Neuron (in vitro differentiated cells): ENCODE data around the gene UCHL3.

Experiments
- H2AFZ ChIP-seq: one replicate; pipeline ENCODE4 v1.6.1; 2013; ENCODE audit warnings: low read depth, mild to moderate bottlenecking, inconsistent platforms, low read length, moderate library complexity
- H3K27me3 ChIP-seq: one replicate; pipeline ENCODE4 v1.6.1; 2013; ENCODE audit warnings: low read length; ENCODE audit not compliant: insufficient read depth
- H3K36me3 ChIP-seq: one replicate; pipeline ENCODE4 v1.6.1; 2013; ENCODE audit warnings: low read length; ENCODE audit not compliant: insufficient read depth
- H3K4me1 ChIP-seq: one replicate; pipeline ENCODE4 v1.6.1; 2013; ENCODE audit warnings: low read length; ENCODE audit not compliant: insufficient read depth
- H3K4me3 ChIP-seq: 2 replicates; pipeline ENCODE4 v1.5.1; 2013; ENCODE audit warnings: mild to moderate bottlenecking, low read length, moderate library complexity
- H3K9me3 ChIP-seq: one replicate; pipeline ENCODE4 v1.6.1; 2013; ENCODE audit warnings: low read length

UCHL3 gene

DNA sequence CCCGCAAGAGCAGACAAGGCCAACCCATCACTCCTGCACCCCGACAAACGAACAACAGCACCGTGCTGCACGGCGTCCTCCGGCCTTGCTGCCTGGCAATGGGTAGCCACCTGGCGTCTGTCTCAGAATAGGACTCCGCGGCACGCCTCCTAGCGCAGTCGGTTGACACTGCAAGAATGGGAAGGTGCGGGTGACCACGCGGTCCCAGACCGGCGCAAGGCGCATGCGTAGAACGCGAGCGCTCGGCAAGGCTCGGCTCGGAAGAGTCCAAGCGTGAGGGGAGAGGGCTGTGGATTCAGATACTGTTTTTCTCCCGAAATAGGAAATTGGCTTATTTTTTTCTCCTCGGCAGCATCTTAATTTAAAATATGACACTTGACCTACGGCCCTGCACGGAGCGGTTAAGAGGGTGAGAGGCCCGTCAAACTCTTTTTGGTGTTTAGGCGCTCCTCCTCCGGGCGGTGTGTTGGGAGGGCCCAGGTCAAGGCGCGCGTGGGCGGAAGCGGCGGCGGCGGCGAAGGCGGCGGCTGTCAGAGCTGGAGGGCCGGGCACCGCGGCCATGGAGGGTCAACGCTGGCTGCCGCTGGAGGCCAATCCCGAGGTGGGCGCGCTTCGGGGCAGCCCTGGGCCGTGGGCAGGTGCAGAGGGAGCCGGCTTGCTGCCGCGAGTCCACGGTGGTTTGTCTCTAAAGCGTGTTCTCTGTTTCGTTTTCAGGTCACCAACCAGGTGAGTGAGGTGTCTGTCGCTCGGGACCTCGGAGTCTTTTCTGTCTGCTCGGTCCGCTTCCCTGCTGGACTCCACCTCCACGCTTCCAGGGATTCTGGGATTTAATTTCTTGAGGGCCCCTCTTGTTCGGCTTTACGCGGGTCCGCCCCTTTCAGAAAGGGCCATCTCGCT lies at the start of gene UCHL3:
Gene UCHL3, plus strand, starts transcription at position 530 of the 897 bp plus-strand sequence. Its CDS starts 30 bp downstream, at position 560.
- Histone ChIP-seq H3K4me3 (peak within 1 kb of the TSS; percentile 86), H3K4me1 (peaks cover 15% of the 10 kb centered on the region), H3K27me3 (no peaks in the 10 kb centered on the region), H2AFZ (peak within 1 kb of the TSS; percentile 78), H3K9me3 (no peaks in the 10 kb centered on the region), H3K36me3 (peaks cover 3% of the 10 kb centered on the region)

DNA sequence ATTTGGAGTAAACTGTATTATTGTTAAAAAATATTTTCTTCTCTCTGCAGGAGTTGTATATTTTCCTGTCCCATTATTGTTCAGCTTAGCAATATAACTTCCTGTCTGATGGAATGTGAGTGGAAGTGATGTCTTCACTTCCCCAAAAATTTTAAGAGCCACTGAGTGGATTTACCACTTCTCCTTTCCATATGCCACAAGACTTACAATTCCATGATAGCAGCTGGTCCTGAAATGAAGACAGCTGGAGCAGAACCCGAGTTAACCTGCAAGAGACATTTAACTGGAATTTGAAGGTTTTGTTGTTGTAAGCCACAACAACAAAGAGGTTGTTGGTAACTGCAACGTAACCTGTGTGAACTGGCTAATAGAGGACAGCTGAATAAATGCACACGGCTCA lies 44.3 kb upstream of the UCHL3 start:
- Histone ChIP-seq H3K4me3 (no peak overlapping the region), H2AFZ (no peak overlapping the region), H3K9me3 (no peaks in the 10 kb centered on the region), H3K36me3 (no peaks in the 10 kb centered on the region), H3K4me1 (no peaks in the 10 kb centered on the region), H3K27me3 (no peaks in the 10 kb centered on the region)

DNA sequence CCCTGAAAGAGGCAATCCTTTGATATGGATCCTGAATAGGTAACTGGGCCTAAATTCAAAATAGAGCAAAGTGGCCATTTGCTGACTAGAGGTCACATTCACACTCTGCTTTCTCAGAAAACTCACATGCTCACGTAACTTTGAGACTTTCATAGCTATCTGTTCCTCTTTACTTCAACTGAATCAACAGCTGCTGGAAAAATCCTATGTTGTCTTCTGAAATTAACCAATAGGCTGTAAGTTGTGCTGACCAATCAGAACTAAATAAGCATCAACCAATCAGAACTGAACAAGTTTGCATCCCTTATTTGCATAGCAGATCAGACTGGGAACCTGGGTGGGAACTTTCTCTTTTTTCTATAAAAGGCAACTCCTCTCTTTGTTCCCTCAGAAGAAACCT lies 43.6 kb upstream of the UCHL3 start:
- Histone ChIP-seq H3K27me3 (no peaks in the 10 kb centered on the region), H2AFZ (no peak overlapping the region), H3K9me3 (no peaks in the 10 kb centered on the region), H3K36me3 (no peaks in the 10 kb centered on the region), H3K4me3 (no peak overlapping the region), H3K4me1 (no peaks in the 10 kb centered on the region)

DNA sequence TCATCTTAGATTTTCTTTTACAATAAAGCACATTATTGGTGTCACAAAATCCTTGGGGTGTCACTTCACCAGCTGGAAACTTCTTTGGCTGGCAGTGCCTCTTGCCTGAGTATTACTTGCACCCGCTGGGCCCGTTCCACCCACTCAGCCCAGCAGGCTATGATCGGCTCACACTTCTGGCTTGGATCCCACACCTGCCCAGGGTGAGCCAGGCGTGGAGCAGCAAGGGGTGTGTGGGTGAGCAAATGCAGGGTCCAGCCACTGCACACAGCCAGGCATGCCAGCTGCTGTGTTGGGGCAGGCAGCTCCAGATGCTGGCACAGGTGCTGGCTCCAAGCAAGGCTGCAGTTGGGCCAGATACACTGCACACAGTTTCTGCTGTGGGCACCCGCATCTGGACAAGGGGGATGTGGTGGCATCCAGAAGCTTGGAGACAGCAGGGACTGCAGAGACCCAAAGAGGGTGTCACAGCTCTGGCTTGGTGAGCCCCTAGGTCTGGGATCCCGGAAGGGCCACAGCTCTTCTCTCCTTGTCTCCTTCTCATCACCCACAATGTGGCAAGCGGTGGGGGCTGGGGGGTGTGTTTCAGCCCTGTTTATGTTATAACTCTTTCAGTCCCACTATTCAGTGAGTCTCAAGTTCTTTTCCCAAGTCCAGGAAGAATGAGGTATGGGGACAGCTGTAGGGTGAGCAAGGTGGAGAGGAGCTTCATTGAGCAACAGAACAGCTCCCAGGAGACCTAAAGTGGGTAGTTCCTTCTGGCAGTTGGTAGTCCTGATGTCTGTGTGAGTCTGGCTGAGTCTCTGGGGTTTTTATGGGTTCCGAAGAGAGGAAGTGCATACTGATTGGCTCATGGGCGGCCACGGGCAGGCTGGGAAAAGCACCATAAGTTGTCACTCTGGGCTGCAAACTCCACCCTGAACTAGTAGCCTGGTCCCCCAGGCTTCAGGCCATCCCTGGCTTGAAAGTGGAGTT lies 42.3 kb upstream of the UCHL3 start:
- no peaks in the 10 kb centered on the region for H3K4me1 ChIP-seq
- H3K4me3 ChIP-seq = no peak overlapping the region
- H2AFZ ChIP-seq = no peak overlapping the region
- no peaks in the 10 kb centered on the region for H3K27me3 ChIP-seq
- no peaks in the 10 kb centered on the region for H3K9me3 ChIP-seq
- H3K36me3 ChIP-seq = no peaks in the 10 kb centered on the region

DNA sequence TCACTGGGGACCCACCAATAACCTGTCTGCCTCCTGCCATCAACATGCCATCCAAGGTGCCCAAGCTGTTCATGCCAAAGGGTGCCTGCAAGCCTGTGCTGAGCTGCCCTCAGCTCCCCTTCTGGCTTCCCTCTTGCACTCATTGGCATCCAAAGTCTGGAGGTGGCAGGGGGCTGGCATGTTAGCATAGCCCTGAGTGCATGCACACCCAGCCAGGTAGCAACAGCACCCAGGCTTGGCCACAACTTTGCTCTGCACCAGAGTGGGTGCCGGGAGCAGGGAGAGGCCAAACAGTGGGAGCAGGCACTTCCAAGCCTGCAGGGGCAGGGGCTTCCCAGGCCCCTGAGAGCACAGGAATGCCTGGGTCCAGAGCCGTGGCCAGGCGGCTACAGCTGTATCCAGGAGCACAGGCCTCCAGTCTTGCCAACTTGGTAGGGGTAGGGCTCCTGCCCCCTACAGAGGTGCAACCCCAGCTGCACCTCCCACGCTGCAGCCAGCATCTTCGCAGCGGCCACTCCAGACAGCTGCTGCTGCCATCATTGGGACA lies 41.5 kb upstream of the UCHL3 start:
- no peaks in the 10 kb centered on the region for H3K4me1 ChIP-seq
- no peaks in the 10 kb centered on the region for H3K27me3 ChIP-seq
- no peaks in the 10 kb centered on the region for H3K36me3 ChIP-seq
- H3K9me3 ChIP-seq = no peaks in the 10 kb centered on the region
- H2AFZ ChIP-seq = no peak overlapping the region
- no peak overlapping the region for H3K4me3 ChIP-seq

DNA sequence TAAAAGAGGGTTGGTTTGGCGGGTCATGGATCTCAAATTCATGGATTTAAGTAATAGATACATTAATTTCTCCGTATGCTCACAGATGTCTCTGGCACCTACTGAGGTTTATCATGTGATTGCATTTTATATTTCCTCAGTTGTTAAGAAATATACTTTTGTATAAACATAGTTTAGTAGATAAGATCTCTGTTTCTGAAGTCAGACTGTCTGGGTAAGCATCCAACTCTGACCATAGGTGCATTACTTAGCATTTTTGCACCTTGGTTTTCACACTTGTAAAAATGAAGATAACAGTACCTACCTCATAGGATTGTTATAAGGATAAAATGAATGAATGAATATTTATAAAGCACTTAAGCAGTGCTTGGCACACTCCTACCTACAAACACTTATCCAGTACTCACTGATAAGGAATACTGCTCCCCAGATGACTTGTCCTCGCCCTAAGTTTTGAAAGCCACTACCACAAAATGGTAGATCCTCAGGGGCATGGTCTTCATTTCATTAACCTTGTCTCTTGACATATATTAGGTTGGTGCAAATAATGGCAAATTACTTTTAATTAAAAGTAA lies 38.5 kb upstream of the UCHL3 start:
- H3K36me3 ChIP-seq = no peaks in the 10 kb centered on the region
- no peak overlapping the region for H2AFZ ChIP-seq
- no peak overlapping the region for H3K4me3 ChIP-seq
- H3K9me3 ChIP-seq = no peaks in the 10 kb centered on the region
- no peaks in the 10 kb centered on the region for H3K27me3 ChIP-seq
- H3K4me1 ChIP-seq = no peaks in the 10 kb centered on the region

DNA sequence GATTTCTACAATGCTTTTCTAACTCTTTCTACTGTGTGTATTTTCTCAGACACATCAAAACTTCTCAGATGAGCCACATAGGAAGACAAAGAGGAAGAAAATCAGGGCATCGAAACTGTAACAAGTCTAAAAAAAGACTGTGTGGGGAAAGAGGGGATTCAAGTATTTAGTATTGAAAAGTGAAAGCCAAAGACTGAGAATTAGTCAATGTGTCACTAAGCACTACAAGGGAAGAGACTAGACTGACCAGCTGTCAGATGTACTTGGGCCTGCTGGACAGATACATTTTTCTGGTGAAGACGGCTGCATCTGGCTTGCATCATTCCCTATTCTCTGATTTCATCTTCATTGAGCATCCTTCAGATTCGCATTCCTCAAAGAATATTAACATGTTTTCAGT lies 37.3 kb upstream of the UCHL3 start:
- H3K27me3 ChIP-seq = no peaks in the 10 kb centered on the region
- H3K9me3 ChIP-seq = no peaks in the 10 kb centered on the region
- no peaks in the 10 kb centered on the region for H3K4me1 ChIP-seq
- no peak overlapping the region for H3K4me3 ChIP-seq
- no peak overlapping the region for H2AFZ ChIP-seq
- no peaks in the 10 kb centered on the region for H3K36me3 ChIP-seq

DNA sequence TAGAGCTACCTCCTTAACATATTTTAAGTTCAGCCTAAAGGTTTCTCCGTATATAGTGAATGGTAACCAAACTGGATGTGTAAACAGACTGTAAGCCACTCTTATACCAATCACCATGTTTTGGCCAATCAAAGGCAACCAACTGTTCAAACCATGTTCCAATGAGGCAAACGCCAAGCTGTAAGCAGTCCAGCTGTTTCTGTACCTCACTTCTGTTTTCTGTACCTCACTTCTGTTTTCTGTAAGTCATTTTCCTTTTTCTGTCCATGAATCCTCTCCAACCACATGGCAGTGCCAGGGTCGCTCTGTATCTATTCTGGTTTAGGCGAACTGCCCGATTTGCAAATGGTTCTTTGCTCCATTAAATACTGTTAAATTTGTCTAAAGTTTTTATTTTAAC lies 36.3 kb upstream of the UCHL3 start:
- Histone ChIP-seq H3K4me3 (no peak overlapping the region), H3K9me3 (no peaks in the 10 kb centered on the region), H3K27me3 (no peaks in the 10 kb centered on the region), H2AFZ (no peak overlapping the region), H3K4me1 (no peaks in the 10 kb centered on the region), H3K36me3 (no peaks in the 10 kb centered on the region)

DNA sequence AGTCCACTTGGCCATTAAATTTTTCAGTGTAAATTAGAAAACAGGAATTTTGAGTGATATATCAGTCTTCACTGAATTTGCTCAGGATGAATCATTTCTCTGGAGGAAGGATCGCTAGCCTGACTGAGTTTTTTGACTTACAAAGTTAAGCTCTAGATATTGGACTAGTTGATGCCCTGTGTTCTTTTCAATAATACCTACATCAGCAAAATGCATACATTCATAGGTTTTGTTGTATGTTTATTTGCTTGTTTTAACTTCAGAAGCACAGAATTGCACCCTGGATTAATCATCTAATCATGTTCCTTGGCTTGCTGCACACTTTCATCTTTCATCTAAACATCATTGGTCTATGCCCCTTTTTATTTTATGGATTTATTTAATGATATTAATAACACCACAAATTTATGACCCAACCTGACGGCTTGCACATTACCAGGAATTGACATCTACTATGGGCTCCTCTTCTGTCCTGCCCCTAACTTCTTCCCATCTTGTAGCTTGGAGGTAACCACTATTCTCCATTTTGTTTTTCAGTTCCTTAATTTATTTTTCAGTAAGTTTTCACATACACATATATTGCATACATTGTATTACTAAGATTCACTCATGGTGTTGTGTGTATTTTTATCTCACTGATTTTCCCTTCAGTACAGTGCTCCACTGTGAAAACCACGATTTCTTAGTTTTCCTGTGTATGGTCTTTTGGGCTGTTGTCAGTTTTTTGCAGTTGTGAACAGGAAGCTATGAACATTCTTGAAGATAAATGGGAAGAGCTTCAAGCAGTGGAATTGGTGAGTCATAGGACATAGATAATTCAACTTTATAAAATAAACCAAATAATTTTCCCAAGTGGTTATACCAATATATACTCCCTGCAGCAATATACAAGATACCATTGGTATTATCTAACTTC lies 35.3 kb upstream of the UCHL3 start:
- H2AFZ ChIP-seq = no peak overlapping the region
- no peaks in the 10 kb centered on the region for H3K36me3 ChIP-seq
- H3K27me3 ChIP-seq = no peaks in the 10 kb centered on the region
- no peak overlapping the region for H3K4me3 ChIP-seq
- no peaks in the 10 kb centered on the region for H3K4me1 ChIP-seq
- no peaks in the 10 kb centered on the region for H3K9me3 ChIP-seq

DNA sequence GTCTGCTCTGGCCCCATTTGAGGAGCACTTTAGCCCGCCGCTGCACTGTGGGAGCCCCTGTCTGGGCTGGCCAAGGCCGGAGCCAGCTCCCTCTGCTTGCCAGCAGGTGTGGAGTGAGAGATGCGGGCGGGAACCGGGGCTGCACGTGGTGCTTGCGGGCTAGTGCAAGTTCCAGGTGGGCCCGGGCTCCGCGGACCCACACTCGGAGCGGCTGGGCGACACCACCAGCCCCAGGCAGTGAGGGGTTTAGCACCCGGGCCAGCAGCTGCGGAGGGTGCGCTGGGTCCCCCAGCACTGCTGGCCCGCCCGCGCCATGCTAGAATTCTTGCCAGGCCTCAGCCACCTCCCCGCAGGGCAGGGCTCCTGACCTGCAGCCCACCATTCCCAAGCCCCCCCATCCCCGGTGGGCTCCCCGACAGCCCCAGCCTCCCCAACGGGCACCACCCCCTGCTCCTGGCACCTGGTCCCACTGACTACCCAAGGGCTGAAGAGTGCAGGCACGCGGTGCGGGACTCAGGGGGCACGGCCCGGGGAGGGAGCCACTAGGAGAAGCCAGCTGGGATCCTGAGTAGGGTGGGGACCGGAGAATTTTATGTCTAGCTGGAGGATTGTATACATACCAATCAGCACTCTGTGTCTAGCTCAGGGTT lies 31.0 kb upstream of the UCHL3 start:
- H2AFZ ChIP-seq = no peak overlapping the region
- H3K36me3 ChIP-seq = no peaks in the 10 kb centered on the region
- H3K27me3 ChIP-seq = no peaks in the 10 kb centered on the region
- no peaks in the 10 kb centered on the region for H3K4me1 ChIP-seq
- H3K9me3 ChIP-seq = no peaks in the 10 kb centered on the region
- no peak overlapping the region for H3K4me3 ChIP-seq

DNA sequence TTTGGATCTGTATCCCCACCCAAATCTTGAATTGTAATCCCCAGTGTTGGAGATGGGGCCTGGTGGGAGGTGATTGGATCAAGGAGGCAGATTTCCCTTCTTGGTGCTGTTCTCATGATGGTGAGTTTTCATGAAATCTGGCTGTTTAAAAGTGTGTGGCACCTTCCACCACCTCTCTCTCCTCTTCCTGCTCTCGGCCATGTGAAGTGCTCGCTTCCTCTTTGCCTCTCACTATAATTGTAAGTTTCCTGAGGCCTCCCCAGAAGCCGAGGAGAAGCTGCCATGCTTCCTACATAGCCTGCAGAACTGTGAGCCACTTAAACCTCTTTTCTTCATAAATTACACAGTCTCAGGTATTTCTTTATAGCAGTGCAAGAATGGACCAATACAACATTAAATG lies 27.6 kb upstream of the UCHL3 start:
- no peaks in the 10 kb centered on the region for H3K4me1 ChIP-seq
- no peaks in the 10 kb centered on the region for H3K27me3 ChIP-seq
- no peak overlapping the region for H2AFZ ChIP-seq
- H3K36me3 ChIP-seq = peaks cover 10% of the 10 kb centered on the region
- H3K4me3 ChIP-seq = no peak overlapping the region
- H3K9me3 ChIP-seq = no peaks in the 10 kb centered on the region

DNA sequence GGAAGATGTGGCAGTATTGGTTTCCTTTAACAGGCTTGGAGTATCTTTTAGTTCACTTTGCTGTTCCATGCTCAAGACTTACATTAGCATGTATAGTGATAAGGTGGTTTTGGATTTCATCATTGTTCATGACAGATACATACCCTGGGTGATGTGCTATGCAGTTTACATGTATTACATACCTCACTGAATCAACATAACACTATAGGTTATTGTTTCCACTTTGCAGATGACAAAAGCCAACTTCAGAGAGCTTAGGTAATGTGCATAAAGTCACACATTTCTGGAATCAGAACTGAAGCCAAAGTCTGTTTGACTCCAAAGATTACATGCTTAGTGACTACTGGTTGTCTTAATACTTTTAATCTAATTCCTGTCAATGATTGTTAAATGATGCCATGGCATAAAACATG lies 19.0 kb upstream of the UCHL3 start:
- Histone ChIP-seq H3K27me3 (no peaks in the 10 kb centered on the region), H3K4me1 (no peaks in the 10 kb centered on the region), H3K4me3 (no peak overlapping the region), H2AFZ (no peak overlapping the region), H3K9me3 (no peaks in the 10 kb centered on the region), H3K36me3 (peaks cover 26% of the 10 kb centered on the region)
